GM19351 (cell line): ENCODE measurements around the gene STC2.

Experiments used
- ATAC-seq: cut with Tn5 transposase; IDR thresholded peaks from one replicate; pipeline ENCODE4 v1.9.1; 2021; ENCODE audit warnings: mild to moderate bottlenecking, moderate library complexity; ENCODE audit not compliant: unreplicated experiment

Gene STC2

GRCh38 chr5:173329491-173330337 is 1.5 kb upstream of the STC2 start:
- peak; percentile 40 for ATAC-seq

DNA sequence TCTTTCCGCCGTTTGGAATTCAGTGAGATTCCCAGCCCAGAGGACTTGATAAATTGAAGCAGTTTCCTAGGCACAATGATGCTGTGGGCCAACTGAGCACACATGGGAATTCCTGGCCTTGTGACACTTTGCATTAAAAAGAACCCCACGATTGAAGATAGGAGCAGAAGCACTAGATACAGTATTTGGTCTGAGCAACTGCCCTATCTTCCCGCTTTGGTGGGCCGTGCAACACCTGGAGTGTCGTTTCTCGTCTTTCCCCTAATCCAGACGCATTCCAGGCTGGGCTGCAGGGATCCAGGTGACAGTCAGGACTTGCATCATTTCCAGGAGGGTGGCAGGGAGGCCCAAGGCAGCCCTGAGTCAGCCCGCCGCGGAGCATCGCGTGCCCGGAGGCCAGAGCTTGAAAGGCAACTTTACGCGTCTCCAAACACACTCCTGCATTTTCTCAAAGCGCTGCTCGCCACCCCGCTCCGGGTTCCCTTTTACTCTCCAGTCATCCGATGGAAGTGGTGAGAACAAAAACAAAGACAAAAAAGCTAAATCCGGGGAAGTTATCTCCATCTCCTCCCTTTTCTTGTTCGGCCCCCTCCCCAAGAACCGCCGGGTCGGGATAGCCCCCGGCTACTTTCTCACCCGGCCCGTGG is 753 bp upstream of the STC2 start:
- no peak for ATAC-seq

DNA sequence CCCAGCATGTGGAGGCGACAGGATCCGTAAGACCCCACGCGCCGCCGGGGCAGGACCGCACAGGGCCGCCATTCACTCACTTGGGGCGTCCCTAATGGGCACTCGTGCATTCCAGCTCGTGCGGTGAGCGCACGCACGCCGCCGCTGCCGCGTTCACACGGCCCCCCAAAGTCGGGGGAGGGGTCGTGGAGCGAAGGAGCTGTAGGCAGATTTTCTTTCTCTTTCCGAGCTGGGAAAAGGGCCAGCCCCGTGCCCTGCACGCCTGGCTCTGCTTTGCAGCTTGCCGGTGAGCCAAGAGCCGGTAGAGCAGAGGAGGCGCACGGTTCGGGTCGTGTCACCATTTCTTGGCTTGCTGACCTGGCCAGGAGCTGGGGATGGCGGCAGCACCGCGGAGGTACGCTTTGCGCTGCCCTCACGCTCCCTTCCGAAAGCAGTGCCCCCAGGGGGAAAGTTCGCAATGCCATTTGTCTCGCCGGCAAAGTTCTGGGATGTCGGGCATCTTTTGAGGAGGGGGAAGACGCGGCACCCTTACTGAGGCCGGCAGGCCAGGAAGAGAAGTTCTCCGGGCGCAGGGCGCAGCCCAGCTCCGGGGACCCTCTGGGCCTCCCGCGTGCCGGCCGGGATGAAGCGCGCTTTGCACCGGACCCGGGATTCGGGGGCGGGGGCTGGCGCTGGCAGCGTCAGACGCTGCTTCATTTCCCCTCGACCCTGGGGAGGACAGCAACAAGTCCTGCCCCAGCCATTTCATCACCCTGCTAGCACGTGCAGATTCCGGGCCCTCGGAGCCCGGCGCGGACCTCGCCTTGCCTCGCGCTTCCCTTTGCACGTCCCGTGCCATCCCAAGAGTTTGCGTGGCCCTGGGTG is 898 bp downstream of the STC2 start:
- ATAC-seq, result no peak

DNA sequence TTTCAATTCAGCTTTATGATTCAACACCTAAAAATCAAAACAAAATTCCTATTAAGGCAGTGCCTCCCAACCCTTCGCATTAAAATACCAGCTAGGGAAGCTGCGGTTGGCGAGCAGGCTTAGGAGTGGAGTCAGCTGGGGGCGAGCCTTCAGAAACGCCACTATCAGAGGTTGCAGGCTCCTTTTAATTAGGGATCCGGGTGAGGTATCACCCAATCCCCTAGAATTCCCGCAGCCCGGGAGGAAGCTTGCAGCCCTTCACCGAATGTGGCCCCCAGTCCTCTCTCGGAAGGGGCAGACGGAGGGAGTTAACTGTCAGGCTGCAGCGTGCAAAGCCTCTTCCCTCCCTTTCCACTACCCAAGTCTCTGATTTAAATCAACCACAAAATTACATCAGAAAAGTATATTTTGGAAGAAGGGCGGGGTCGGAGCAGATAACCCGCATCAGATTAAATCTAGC is 1.7 kb downstream of the STC2 start:
- ATAC-seq, result no peak

DNA sequence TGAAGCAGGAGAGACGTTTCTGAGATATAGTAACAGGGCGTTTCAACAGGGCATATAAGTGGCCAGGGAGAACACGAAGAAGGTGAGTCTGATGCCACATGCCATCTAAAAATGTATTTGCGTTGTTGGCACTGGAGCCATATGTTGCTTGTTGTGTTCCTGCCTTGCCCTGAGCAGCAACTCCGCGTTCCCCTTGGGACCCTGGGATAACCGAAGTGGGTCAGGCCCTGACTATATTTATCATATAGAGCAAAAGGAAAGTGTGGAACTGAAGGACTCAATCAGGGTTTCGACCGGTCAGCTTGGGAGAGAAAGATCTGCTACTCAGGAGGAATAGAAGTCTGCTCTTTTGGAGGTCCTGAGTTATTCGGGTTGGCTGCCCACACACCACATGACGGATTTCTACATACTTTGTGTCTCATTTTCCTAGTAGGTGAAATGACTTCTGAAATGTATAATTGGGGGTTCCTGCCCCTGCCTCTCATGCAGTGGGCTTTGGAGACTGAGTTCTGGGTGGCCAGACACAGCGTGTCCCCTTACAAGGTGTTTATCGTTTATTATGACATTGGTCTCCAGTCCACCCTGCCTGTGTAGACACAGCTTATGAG is 3.0 kb downstream of the STC2 start:
- ATAC-seq, result no peak

GRCh38 chr5:173324115-173325001 is 3.9 kb downstream of the STC2 start:
- ATAC-seq, result peak; percentile 28

DNA sequence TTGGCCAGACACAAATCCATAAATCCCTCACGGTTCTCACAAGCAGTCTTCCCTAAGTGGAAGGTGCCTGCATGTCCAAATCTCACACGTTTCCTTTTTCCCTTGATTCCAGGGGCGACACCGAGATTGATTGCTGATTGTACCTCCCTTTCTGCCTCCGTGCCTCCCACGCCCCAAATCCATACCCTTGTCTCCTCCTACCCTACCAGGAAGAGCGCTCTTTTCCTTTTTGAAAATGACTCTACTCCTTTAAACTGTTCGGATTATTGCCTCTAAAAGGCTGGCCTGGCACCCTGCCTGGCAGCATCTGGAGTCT is 4.5 kb downstream of the STC2 start:
- no peak for ATAC-seq

GRCh38 chr5:173323106-173323798 is 5.0 kb downstream of the STC2 start:
- ATAC-seq, result no peak

DNA sequence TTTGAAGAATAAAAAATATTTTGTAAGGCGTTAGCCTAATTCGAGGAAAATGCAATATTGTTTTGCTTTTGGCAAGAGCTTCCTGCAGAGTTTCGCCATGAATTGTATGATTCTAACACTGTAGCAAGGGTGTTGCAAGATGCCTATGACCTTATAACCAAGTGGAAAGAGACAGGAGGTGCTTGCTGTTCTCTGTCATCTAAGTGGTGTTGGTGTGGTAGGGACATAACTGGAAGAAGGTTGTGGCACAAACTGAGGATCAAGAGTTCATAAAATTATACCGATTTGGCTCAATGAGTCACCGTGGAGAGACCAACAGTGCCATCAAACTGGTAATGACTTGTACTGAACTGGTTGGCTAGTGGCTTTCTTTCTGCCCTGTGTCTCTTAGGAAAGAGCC is 6.3 kb downstream of the STC2 start:
- no peak for ATAC-seq

DNA sequence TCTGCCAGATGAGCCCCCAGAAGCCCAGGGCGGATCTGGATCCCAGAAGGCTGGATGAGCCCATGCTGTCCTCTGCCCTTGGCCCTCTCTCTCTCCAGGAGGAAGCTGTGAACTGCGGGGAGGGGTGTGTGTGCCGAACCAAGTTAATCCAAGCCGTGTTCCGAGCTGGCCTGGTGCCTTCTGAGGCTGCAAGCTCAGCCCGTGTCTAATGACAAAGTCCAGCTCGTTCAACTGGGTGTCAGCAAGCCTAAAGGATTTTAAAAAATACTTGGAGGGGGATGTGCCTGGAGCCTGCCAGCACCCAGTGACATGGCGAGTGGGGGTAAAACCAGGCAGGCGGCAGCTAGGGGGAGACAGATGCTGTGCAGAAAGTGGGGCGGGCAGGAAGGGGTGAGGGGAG is 8.0 kb downstream of the STC2 start:
- ATAC-seq, result no peak

DNA sequence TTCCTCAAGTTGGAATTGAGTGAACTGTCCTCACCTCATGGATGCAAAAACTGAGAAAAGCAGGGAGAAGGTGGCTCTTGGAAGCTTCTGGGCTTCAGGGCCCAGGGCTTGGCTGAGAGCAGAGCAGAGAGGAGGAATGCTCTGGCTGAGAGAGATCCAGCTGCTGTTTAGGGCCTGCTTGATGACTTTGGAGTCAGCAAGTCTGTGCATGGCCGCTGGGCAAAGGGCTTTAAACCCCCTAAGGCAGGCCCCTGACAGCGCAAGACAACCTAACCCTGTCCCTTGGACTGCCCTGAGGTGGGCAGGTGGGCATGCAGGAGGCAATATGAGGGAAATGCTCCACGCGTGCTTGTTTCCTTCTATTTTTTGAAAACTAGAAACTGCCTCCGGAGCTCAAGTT is 8.6 kb downstream of the STC2 start:
- no peak for ATAC-seq

DNA sequence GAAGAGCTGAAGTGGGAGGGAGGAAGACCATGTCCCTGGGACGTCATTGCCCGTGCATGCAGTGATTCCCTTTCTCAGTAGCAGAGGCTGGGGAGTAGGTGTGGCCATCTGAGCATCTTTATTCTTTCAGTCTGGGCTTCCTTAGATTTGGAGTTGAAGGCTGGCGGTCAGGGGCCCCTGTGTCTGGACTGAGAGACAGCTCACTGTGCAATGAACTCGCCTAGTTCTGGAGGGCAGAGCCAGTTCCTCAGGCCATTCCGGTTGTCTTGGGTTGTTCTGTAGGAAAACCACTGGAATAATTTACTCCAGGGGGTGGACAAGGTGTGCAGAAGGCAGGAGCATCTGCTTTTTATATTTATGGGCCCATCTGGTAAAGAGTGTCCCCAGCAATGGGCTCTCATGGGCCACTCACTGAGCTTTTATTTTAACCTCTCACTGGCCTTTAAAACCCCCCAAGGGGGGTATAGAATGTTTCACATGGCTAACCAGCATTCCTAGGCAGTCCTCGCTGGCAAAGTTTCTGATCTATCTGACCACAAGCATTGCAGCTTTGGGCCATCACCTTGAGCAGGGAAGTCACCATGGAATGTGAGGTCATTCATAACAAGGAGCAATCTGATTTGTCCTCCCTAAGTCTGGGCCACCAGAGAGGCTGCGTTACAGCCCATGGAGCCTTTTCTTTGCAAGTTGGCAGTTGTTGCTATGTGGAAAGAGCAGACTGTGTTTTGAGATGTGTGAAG is 9.2 kb downstream of the STC2 start:
- no peak for ATAC-seq

DNA sequence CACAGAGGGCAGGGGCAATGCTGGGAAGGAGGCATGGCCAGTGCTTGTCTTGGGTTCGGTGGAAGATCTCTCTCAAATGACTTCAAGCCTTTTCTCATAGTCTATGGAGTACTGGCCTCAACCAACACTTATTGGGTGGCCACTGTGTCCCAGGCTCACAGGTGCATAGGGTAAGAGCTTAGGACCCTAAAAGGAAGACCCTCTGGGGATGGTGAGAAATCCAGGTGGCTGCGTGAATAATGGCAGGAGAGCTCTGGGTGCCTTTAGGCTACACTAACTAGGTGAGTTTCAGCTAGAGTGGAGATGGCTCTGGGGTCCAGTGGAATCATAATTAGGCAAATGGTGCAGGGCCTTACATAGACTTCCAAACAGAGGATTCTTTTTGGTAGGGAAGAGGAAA is 9.9 kb downstream of the STC2 start:
- ATAC-seq, result no peak

DNA sequence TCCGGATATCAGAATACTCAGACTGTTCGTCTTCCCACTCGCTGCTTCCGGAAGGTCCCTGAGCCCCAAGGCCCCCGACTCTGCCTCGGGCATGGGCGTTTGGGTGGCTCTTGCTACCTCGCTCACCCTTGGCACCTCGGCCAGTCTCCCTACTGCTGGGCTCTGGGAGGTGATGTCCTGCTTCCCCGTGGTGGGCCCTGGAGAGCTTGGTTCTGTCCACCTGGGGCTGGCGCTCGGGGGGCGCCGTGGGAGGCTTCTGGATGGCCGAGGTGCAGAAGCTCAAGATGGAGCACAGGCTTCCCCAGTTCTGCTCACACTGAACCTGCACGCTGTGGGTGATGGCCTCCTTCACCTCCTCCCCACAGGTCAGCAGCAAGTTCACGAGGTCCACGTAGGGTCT is 10.4 kb downstream of the STC2 start:
- ATAC-seq, result no peak

- no peak for ATAC-seq
These were observed 11.0 kb downstream of the STC2 start for GRCh38 chr5:173317091-173317730.

- ATAC-seq, result no peak
These were observed 11.7 kb downstream of the STC2 start for GRCh38 chr5:173316339-173317020.

GRCh38 chr5:173315495-173316338 is 12.5 kb downstream of the STC2 start:
- no peak for ATAC-seq
